G401.6 (cell line): ENCODE results near the gene FSCN2.

ENCODE experiments used
- FAIRE-seq: peaks from 2 replicates; lab custom pipeline; 2012; peaks lifted over from hg19 to GRCh38; lab: Jason Lieb, UNC

FSCN2 gene

GRCh38 chr17:81513753-81514488 is 14.3 kb upstream of the FSCN2 start:
- FAIRE-seq, result no peak

GRCh38 chr17:81514489-81514738 is 13.8 kb upstream of the FSCN2 start:
- no peak for FAIRE-seq

GRCh38 chr17:81514739-81515529 is 13.2 kb upstream of the FSCN2 start:
- no peak for FAIRE-seq

GRCh38 chr17:81515530-81516041 is 12.6 kb upstream of the FSCN2 start:
- FAIRE-seq, result no peak

- no peak for FAIRE-seq
These were observed 11.7 kb upstream of the FSCN2 start for GRCh38 chr17:81516439-81516838.

GRCh38 chr17:81517009-81517338 is 11.2 kb upstream of the FSCN2 start:
- FAIRE-seq, result no peak

GRCh38 chr17:81517339-81518112 is 10.7 kb upstream of the FSCN2 start:
- FAIRE-seq, result no peak

- no peak for FAIRE-seq
These were observed 9.9 kb upstream of the FSCN2 start for GRCh38 chr17:81518113-81518784.

- FAIRE-seq, result no peak
These were observed 9.3 kb upstream of the FSCN2 start for GRCh38 chr17:81518785-81519283.

- no peak for FAIRE-seq
These were observed 8.7 kb upstream of the FSCN2 start for GRCh38 chr17:81519284-81520020.

GRCh38 chr17:81520021-81520901 is 7.9 kb upstream of the FSCN2 start:
- FAIRE-seq, result no peak

GRCh38 chr17:81522491-81523401 is 5.4 kb upstream of the FSCN2 start:
- no peak for FAIRE-seq

GRCh38 chr17:81523402-81524038 is 4.7 kb upstream of the FSCN2 start:
- FAIRE-seq, result no peak

GRCh38 chr17:81524039-81524864 is 3.9 kb upstream of the FSCN2 start:
- no peak for FAIRE-seq

- FAIRE-seq, result no peak
These were observed 3.4 kb upstream of the FSCN2 start for GRCh38 chr17:81524865-81525159.

- no peak for FAIRE-seq
These were observed 1.3 kb upstream of the FSCN2 start for GRCh38 chr17:81526662-81527571.

GRCh38 chr17:81528384-81528650 is 140 bp downstream of the FSCN2 start:
- FAIRE-seq, result no peak
